Activated CD8-positive, alpha-beta T cell treated with anti-CD3 and anti-CD28 coated beads, Interleukin-2, amount 10 ng/mL, durations not matched to agents 7 days and 5 days (primary cell): ENCODE results near the gene SH3RF3. TPM values are rescaled to one million over a fixed set of nuclear protein-coding genes. Genes with fewer than 3 reads are reported as not detected.

ENCODE experiments used
- ATAC-seq: fragments of 150-1000 bp; cut with Tn5 transposase; one replicate; pipeline ENCODE4 v1.10.0; 2021; ENCODE audit warnings: moderate library complexity
- CTCF ChIA-PET: fragments of 350-600 bp; sonication (Branson Sonifier 250); formaldehyde crosslinking; loops from one replicate; lab custom pipeline; 2021; ENCODE audit warnings: antibody characterized with exemption; lab: Charles Lee
- POLR2A ChIA-PET: fragments of 350-600 bp; sonication (Branson Sonifier 250); formaldehyde crosslinking; loops from one replicate; lab custom pipeline; 2021; ENCODE audit warnings: antibody characterized with exemption; lab: Charles Lee
- DNase-seq: peaks from one replicate; pipeline ENCODE4 v3.0.0-alpha.2; 2020
- H3K27ac Mint-ChIP-seq: one replicate; pipeline ENCODE4 v1.8.0; 2021; ENCODE audit warnings: mild to moderate bottlenecking, mixed read lengths
- H3K27me3 Mint-ChIP-seq: one replicate; pipeline ENCODE4 v1.8.0; 2021; ENCODE audit warnings: low read depth, mixed read lengths
- H3K36me3 Mint-ChIP-seq: one replicate; pipeline ENCODE4 v1.8.0; 2021; ENCODE audit warnings: low read depth, mixed read lengths
- H3K4me1 Mint-ChIP-seq: one replicate; pipeline ENCODE4 v1.8.0; 2021; ENCODE audit warnings: low read depth, mixed read lengths
- H3K4me3 Mint-ChIP-seq: one replicate; pipeline ENCODE4 v1.8.0; 2021; ENCODE audit warnings: mild to moderate bottlenecking, mixed read lengths
- H3K9me3 Mint-ChIP-seq: one replicate; pipeline ENCODE4 v1.8.0; 2022; ENCODE audit warnings: mixed read lengths; ENCODE audit not compliant: insufficient read depth
- total RNA-seq, 2 experiments: library from RNA; stranded (reverse); gene quantifications; one replicate each; pipeline ENCODE4 v1.2.3, GENCODE V29; 2021

SH3RF3 gene
- total RNA-seq, 2 experiments from 2014 or later, result 0.10 TPM; not detected in 1

- H3K4me1 Mint-ChIP-seq, result peaks cover 10% of the 10 kb centered on the region
- CTCF ChIA-PET, result no interaction called here
- no peaks in the 10 kb centered on the region for H3K36me3 Mint-ChIP-seq
- POLR2A ChIA-PET, result no interaction called here
- ATAC-seq (no peak), DNase-seq (no peak)
- H3K27ac Mint-ChIP-seq, result no peak overlapping the region
- H3K27me3 Mint-ChIP-seq, result peaks cover 5% of the 10 kb centered on the region
- H3K9me3 Mint-ChIP-seq, result peaks cover 5% of the 10 kb centered on the region
- H3K4me3 Mint-ChIP-seq, result no peak overlapping the region
Measured at GRCh38 chr2:109176928-109177327, 47.9 kb downstream of the SH3RF3 start.

GRCh38 chr2:109177635-109178034 lies 48.6 kb downstream of the SH3RF3 start:
- DNase-seq (no peak), ATAC-seq (no peak)
- peaks cover 10% of the 10 kb centered on the region for H3K4me1 Mint-ChIP-seq
- H3K9me3 Mint-ChIP-seq, result peaks cover 5% of the 10 kb centered on the region
- CTCF ChIA-PET, result no interaction called here
- H3K36me3 Mint-ChIP-seq, result no peaks in the 10 kb centered on the region
- peaks cover 5% of the 10 kb centered on the region for H3K27me3 Mint-ChIP-seq
- no peak overlapping the region for H3K27ac Mint-ChIP-seq
- no peak overlapping the region for H3K4me3 Mint-ChIP-seq
- POLR2A ChIA-PET, result no interaction called here

GRCh38 chr2:109178968-109179367 lies 50.0 kb downstream of the SH3RF3 start:
- H3K27me3 Mint-ChIP-seq, result peaks cover 5% of the 10 kb centered on the region
- H3K4me3 Mint-ChIP-seq, result no peak overlapping the region
- CTCF ChIA-PET, result no interaction called here
- peaks cover 8% of the 10 kb centered on the region for H3K4me1 Mint-ChIP-seq
- POLR2A ChIA-PET, result no interaction called here
- DNase-seq (no peak), ATAC-seq (no peak)
- no peaks in the 10 kb centered on the region for H3K36me3 Mint-ChIP-seq
- peaks cover 5% of the 10 kb centered on the region for H3K9me3 Mint-ChIP-seq
- H3K27ac Mint-ChIP-seq, result no peak overlapping the region

GRCh38 chr2:109180786-109181185 lies 51.8 kb downstream of the SH3RF3 start:
- DNase-seq (no peak), ATAC-seq (no peak)
- Mint-ChIP-seq H3K27me3 (peaks cover 5% of the 10 kb centered on the region), H3K27ac (no peak overlapping the region), H3K4me1 (no peaks in the 10 kb centered on the region), H3K9me3 (peaks cover 5% of the 10 kb centered on the region), H3K4me3 (no peak overlapping the region), H3K36me3 (no peaks in the 10 kb centered on the region)
- ChIA-PET POLR2A (no interaction called here), CTCF (no interaction called here)

- ATAC-seq, result no peak
- Mint-ChIP-seq H3K9me3 (peaks cover 5% of the 10 kb centered on the region), H3K27ac (no peak overlapping the region), H3K4me3 (no peak overlapping the region), H3K36me3 (no peaks in the 10 kb centered on the region), H3K4me1 (no peaks in the 10 kb centered on the region), H3K27me3 (peaks cover 3% of the 10 kb centered on the region)
- ChIA-PET CTCF (no interaction called here), POLR2A (no interaction called here)
- DNase-seq, result no peak
Measured at GRCh38 chr2:109182426-109182825, 53.4 kb downstream of the SH3RF3 start.

- peaks cover 3% of the 10 kb centered on the region for H3K27me3 Mint-ChIP-seq
- POLR2A ChIA-PET, result no interaction called here
Measured at GRCh38 chr2:109183871-109184270, 54.9 kb downstream of the SH3RF3 start.

GRCh38 chr2:109184368-109184767 lies 55.4 kb downstream of the SH3RF3 start:
- H3K36me3 Mint-ChIP-seq, result no peaks in the 10 kb centered on the region
- H3K4me1 Mint-ChIP-seq, result no peaks in the 10 kb centered on the region
- H3K9me3 Mint-ChIP-seq, result peaks cover 5% of the 10 kb centered on the region
- DNase-seq (no peak), ATAC-seq (no peak)
- H3K27ac Mint-ChIP-seq, result no peak overlapping the region
- peaks cover 3% of the 10 kb centered on the region for H3K27me3 Mint-ChIP-seq
- ChIA-PET CTCF (no interaction called here), POLR2A (no interaction called here)
- no peak overlapping the region for H3K4me3 Mint-ChIP-seq

More at GRCh38 chr2:109183871-109184270, 54.9 kb downstream of the SH3RF3 start:
- ATAC-seq (no peak), DNase-seq (no peak)
- H3K36me3 Mint-ChIP-seq, result no peaks in the 10 kb centered on the region
- no peak overlapping the region for H3K27ac Mint-ChIP-seq
- no peak overlapping the region for H3K4me3 Mint-ChIP-seq
- peaks cover 5% of the 10 kb centered on the region for H3K9me3 Mint-ChIP-seq
- no peaks in the 10 kb centered on the region for H3K4me1 Mint-ChIP-seq
- CTCF ChIA-PET, result no interaction called here

GRCh38 chr2:109185338-109185737 lies 56.3 kb downstream of the SH3RF3 start:
- peaks cover 3% of the 10 kb centered on the region for H3K27me3 Mint-ChIP-seq
- ChIA-PET POLR2A (no interaction called here), CTCF (no interaction called here)
- H3K9me3 Mint-ChIP-seq, result peaks cover 5% of the 10 kb centered on the region
- no peak overlapping the region for H3K27ac Mint-ChIP-seq
- H3K4me1 Mint-ChIP-seq, result no peaks in the 10 kb centered on the region
- H3K4me3 Mint-ChIP-seq, result no peak overlapping the region
- ATAC-seq (no peak), DNase-seq (no peak)
- no peaks in the 10 kb centered on the region for H3K36me3 Mint-ChIP-seq

GRCh38 chr2:109185821-109186570 lies 57.0 kb downstream of the SH3RF3 start:
- Mint-ChIP-seq H3K4me1 (no peaks in the 10 kb centered on the region), H3K4me3 (no peak overlapping the region), H3K36me3 (no peaks in the 10 kb centered on the region), H3K9me3 (peaks cover 5% of the 10 kb centered on the region), H3K27me3 (peaks cover 5% of the 10 kb centered on the region), H3K27ac (no peak overlapping the region)
- no peak for ATAC-seq
- DNase-seq, result no peak
- ChIA-PET POLR2A (no interaction called here), CTCF (no interaction called here)

GRCh38 chr2:109186656-109187250 lies 57.7 kb downstream of the SH3RF3 start:
- Mint-ChIP-seq H3K4me1 (no peaks in the 10 kb centered on the region), H3K27me3 (peaks cover 5% of the 10 kb centered on the region), H3K27ac (no peak overlapping the region), H3K9me3 (peaks cover under 1% of the 10 kb centered on the region), H3K36me3 (no peaks in the 10 kb centered on the region), H3K4me3 (no peak overlapping the region)
- POLR2A ChIA-PET, result interaction anchor here (0.9 kb wide), 1 partner anchor 28 kb away, joined by 3 read pairs; no protein-coding TSS in a partner anchor
- CTCF ChIA-PET, result no interaction called here
- ATAC-seq (no peak), DNase-seq (no peak)

- ATAC-seq, result no peak
- peaks cover 9% of the 10 kb centered on the region for H3K27me3 Mint-ChIP-seq
- H3K27ac Mint-ChIP-seq, result no peak overlapping the region
- H3K4me3 Mint-ChIP-seq, result no peak overlapping the region
- DNase-seq, result no peak
- POLR2A ChIA-PET, result interaction anchor here (0.9 kb wide), 1 partner anchor 27 kb away, joined by 3 read pairs; no protein-coding TSS in a partner anchor
- CTCF ChIA-PET, result no interaction called here
- no peaks in the 10 kb centered on the region for H3K36me3 Mint-ChIP-seq
- no peaks in the 10 kb centered on the region for H3K9me3 Mint-ChIP-seq
- H3K4me1 Mint-ChIP-seq, result no peaks in the 10 kb centered on the region
Measured at GRCh38 chr2:109187711-109188495, 58.9 kb downstream of the SH3RF3 start.

- Mint-ChIP-seq H3K36me3 (no peaks in the 10 kb centered on the region), H3K9me3 (no peaks in the 10 kb centered on the region), H3K4me1 (no peaks in the 10 kb centered on the region), H3K27ac (no peak overlapping the region), H3K4me3 (no peak overlapping the region), H3K27me3 (peaks cover 10% of the 10 kb centered on the region)
- ATAC-seq (no peak), DNase-seq (no peak)
- POLR2A ChIA-PET, result no interaction called here
- CTCF ChIA-PET, result no interaction called here
Measured at GRCh38 chr2:109188496-109188890, 59.5 kb downstream of the SH3RF3 start.
